GM12891 (cell line): Measurements from ENCODE around the gene MGME1.
"Not testable (repeated sequence)": the region's sequence is repeated elsewhere in the genome, so short reads cannot be mapped to it uniquely, and the experiment has no call there.

Source experiments
- DNase-seq: peaks from one replicate; pipeline ENCODE4 v3.0.0; 2011; ENCODE audit warnings: low spot score; ENCODE audit not compliant: insufficient read length
- FAIRE-seq: peaks from 2 replicates; lab custom pipeline; 2011; peaks lifted over from hg19 to GRCh38; lab: Jason Lieb, UNC
- PAX5 ChIP-seq: IDR thresholded peaks from 2 replicates; pipeline ENCODE4 v1.6.1; 2011; ENCODE audit warnings: low read length, moderate library complexity, mild to moderate bottlenecking; ENCODE audit not compliant: insufficient read depth, severe bottlenecking
- POLR2A ChIP-seq: IDR thresholded peaks from 2 replicates; pipeline ENCODE4 v1.6.1; 2011; ENCODE audit warnings: low read depth, low read length, control low read depth
- POLR2AphosphoS5 ChIP-seq: IDR thresholded peaks from 2 replicates; pipeline ENCODE4 v1.6.1; 2011; ENCODE audit warnings: low read depth, low read length, control low read depth
- POU2F2 ChIP-seq: IDR thresholded peaks from 2 replicates; pipeline ENCODE4 v1.6.1; 2011; ENCODE audit warnings: low read depth, mild to moderate bottlenecking, control low read depth, low read length, moderate library complexity
- SPI1 ChIP-seq: IDR thresholded peaks from 2 replicates; pipeline ENCODE4 v1.6.1; 2011; ENCODE audit warnings: low read depth, low read length, control low read depth
- TAF1 ChIP-seq: IDR thresholded peaks from 2 replicates; pipeline ENCODE4 v1.6.1; 2011; ENCODE audit warnings: low read depth, low read length, control low read depth

MGME1 gene

DNA sequence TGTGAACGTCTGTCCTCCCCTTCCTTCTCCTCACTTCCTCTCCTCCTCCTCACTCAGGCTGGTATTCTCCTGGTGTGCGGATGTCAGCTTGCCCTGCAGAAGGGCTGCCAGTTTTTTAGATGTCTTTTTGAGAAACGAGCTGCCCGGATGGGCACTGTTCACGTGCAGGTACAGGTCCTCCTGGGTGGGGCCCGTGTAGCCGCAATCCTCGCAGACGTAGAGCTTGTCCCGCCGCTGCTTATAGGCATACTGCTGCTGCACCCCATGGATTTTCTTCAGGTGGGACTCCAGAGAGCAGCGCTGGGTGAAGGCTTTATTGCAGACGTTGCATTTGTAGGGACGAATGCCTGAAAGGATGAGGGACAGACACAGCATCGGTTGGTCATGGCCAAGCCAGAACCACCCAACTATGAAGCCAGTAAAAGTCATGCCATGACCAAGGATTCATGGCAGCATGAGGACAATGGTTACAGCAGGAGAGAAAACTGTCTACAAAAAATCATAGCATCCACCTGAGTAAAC lies 55.8 kb downstream of the MGME1 start:
- TF ChIP-seq POLR2A (no peak), POLR2AphosphoS5 (no peak), PAX5 (no peak), POU2F2 (no peak), TAF1 (no peak), SPI1 (no peak)
- FAIRE-seq: no peak
- no peak for DNase-seq

- not testable (repeated sequence) for FAIRE-seq, DNase-seq
Measured at GRCh38 chr20:18027011-18027410, 58.2 kb downstream of the MGME1 start.

GRCh38 chr20:18030020-18030419 lies 61.2 kb downstream of the MGME1 start:
- TF ChIP-seq TAF1: no peak
- TF ChIP-seq PAX5: no peak
- DNase-seq: no peak
- no peak for FAIRE-seq

DNA sequence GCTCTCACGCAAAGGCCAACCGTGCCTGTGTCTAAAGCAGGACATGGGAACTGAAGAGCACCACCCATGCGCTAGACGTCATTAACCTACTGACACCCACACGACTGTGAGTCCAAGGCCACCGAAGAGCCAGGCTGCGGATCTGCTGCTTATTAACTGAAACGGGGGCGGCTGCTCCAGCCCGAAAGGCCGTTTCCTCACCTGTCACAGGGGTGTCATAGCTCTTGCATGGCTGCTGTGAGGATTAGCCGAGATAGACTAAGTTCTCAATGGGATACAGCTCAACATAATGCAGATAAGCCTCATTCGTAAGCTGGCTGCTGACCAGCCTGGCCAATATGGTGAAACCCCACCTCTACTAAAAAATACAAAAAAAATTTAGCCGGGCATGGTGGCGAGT lies 62.2 kb downstream of the MGME1 start:
- FAIRE-seq (no peak), DNase-seq (no peak)
- TF ChIP-seq POLR2A (no peak), PAX5 (no peak)

DNA sequence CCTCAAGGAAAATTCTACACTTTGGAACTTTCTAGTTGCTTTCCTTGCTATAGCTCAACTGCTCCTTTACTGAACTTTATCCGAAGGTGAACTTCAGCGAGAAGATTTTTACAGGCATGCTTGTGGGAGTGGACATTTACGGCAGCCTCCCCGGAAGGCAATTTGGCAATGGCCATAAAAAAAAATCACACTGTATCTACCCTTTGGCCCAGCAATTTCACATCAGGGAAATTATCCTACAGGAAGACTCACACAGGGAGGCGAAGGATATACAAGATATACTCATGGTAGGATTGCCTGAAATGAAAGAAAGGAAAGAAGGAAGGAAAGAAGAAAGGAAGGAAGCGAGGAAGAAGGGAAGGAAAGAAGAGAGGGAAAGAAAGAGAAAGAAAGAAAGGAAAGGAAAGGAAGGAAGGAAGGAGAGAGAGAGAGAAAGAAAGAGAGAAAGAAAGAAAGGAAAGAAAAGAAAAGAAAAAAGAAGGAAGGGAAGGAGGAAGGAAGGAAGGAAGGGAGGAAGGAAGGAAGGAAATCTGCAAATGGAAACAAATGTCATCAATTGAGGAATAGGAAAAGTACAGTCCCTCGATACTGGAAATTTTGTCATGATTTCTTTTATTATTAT lies 63.2 kb downstream of the MGME1 start:
- TF ChIP-seq POU2F2 (no peak), PAX5 (no peak)
- FAIRE-seq: no peak
- no peak for DNase-seq

DNA sequence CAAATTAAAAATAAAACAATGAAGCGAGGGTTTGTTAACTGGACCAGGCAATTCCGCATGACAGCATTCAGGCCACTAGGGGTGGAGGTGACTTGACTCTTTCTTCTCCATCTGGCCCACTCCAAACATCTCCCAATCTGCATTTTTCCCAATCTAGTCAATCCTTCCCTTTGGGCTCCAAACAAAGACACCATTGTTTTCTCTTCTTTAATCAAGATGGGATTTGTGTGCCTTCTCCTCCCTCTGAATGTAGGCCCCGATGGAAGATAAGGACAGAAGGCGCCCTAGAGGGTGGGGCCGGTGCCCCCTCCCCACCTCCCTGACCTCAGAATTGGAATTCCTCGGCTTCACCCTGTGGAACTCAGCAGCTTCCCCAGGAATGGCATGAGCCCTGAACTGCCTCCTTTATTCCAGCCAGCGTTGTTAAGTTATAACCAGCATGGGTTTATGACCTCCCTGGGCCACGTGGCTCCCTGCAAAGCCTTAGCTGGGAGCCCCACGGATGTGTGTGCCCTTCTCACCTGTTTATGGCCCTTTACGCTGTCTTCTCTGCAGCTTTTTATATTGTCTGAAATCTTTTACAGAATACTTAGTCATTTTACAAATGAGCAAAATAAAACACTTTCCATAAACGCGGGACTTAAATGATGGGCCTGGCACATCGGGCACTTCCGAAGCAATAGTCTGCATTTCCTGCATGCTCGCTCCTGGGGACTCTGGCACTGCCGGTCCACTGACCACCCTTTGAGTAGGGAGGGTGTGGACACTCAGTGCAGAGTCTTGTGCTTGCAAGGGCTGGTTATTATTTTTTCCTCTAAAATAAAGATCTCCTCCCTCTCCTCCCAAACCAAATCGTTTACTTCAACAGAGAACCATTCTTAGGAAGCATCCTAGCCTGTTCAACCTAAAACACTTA lies 64.4 kb downstream of the MGME1 start:
- DNase-seq (no peak), FAIRE-seq (no peak)
- TF ChIP-seq POU2F2 (no peak), POLR2AphosphoS5 (no peak), POLR2A (no peak), SPI1 (no peak), PAX5 (no peak)

DNA sequence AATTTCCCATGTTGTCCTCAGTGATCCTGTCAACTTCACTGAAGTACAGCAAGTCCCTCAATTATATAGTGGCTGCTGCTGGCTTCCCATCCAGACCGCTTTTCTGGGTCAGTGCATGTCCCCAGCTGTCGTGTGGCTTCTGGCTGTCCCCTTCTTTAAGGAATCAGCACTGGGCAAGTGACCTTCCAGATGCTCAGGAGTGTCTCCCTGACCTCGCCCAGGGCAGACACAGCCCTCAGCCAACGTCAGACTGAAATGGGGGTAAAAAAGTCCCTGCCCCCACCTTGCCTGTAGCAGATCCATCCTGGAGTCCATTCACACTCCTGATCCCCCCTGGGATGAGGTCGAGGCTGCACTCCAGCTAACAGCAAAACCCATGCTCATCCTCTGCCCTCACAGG lies 65.2 kb downstream of the MGME1 start:
- FAIRE-seq: no peak
- DNase-seq: no peak
- no peak for TF ChIP-seq PAX5
- no peak for TF ChIP-seq POU2F2
- no peak for TF ChIP-seq POLR2A
- TF ChIP-seq SPI1: no peak
- no peak for TF ChIP-seq TAF1
- no peak for TF ChIP-seq POLR2AphosphoS5

DNA sequence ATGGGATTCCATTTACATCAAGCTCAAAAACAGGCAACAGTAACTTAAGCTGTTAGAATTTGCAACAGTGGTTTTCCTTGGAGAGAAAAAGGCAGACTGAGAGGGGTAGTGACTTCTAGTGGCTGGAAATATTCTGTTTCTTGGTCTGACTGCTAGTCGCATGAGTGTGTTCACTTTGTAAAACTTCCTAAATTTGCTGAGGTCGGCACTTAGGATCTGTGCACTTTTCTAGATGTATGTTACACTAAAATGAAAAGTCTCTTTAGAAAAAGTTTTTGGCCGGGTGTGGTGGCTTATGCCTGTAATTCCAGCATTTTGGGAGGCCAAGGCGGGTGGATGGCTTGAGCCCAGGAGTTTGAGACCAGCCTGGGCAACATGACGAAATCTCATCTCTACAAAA lies 70.2 kb downstream of the MGME1 start:
- DNase-seq (no peak), FAIRE-seq (no peak)
- TF ChIP-seq PAX5: no peak
- no peak for TF ChIP-seq SPI1
- no peak for TF ChIP-seq TAF1
